ENCODE measurements around the gene ADGRV1.

- TF ChIP-seq CTCF (IDR thresholded peaks at IDR 0.05; ENCODE audit: extremely low read depth in 1 of 2, insufficient read depth in 1 of 2, low read depth in 1 of 2, low read length in 2 of 2) (no peak), MAX (IDR thresholded peaks at IDR 0.05; ENCODE audit: insufficient read depth, insufficient read length) (no peak), EZH2 (IDR thresholded peaks at IDR 0.05; ENCODE audit: borderline replicate concordance, low read depth, low read length, severe bottlenecking) (no peak), POLR2A (IDR thresholded peaks at IDR 0.05; ENCODE audit: low read depth, low read length) (no peak), POLR2AphosphoS5 (IDR thresholded peaks at IDR 0.05; ENCODE audit: insufficient read depth, low read depth, low read length) (no peak), GATA2 (IDR thresholded peaks at IDR 0.05; ENCODE audit: insufficient read depth, insufficient read length, low read depth, low read length) (peak; percentile 87), JUN (IDR thresholded peaks at IDR 0.05; ENCODE audit: borderline replicate concordance, insufficient read depth, insufficient read length, low read depth) (peak; percentile 12), FOS (IDR thresholded peaks at IDR 0.05; ENCODE audit: borderline replicate concordance, insufficient read depth, low read length) (no peak)
Measured at GRCh38 chr5:91166059-91166807, 607.6 kb downstream of the ADGRV1 start.
